ENCODE results near the gene MDN1. TPM values are rescaled to one million over a fixed set of nuclear protein-coding genes. Genes with fewer than 3 reads are reported as not detected.
A peak's percentile ranks its signal among the peaks of the same experiment; 100 is the strongest.
"Not testable (repeated sequence)": the region's sequence is repeated elsewhere in the genome, so short reads cannot be mapped to it uniquely, and the experiment has no call there.

Gene MDN1, protein sequence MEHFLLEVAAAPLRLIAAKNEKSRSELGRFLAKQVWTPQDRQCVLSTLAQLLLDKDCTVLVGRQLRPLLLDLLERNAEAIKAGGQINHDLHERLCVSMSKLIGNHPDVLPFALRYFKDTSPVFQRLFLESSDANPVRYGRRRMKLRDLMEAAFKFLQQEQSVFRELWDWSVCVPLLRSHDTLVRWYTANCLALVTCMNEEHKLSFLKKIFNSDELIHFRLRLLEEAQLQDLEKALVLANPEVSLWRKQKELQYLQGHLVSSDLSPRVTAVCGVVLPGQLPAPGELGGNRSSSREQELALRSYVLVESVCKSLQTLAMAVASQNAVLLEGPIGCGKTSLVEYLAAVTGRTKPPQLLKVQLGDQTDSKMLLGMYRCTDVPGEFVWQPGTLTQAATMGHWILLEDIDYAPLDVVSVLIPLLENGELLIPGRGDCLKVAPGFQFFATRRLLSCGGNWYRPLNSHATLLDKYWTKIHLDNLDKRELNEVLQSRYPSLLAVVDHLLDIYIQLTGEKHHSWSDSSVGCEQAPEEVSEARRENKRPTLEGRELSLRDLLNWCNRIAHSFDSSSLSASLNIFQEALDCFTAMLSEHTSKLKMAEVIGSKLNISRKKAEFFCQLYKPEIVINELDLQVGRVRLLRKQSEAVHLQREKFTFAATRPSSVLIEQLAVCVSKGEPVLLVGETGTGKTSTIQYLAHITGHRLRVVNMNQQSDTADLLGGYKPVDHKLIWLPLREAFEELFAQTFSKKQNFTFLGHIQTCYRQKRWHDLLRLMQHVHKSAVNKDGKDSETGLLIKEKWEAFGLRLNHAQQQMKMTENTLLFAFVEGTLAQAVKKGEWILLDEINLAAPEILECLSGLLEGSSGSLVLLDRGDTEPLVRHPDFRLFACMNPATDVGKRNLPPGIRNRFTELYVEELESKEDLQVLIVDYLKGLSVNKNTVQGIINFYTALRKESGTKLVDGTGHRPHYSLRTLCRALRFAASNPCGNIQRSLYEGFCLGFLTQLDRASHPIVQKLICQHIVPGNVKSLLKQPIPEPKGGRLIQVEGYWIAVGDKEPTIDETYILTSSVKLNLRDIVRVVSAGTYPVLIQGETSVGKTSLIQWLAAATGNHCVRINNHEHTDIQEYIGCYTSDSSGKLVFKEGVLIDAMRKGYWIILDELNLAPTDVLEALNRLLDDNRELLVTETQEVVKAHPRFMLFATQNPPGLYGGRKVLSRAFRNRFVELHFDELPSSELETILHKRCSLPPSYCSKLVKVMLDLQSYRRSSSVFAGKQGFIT (N-terminal part only)
- total RNA-seq: 22.6 TPM
- long read RNA-seq, partial matches to known transcripts: 12 of 13 reads
- long read RNA-seq, other reads (novel, unspliced or antisense): 1 of 13 reads

GRCh38 chr6:89819336-89820130, at the start of gene MDN1:
MDN1 (minus strand) TSS chr6:89819794; CDS start chr6:89819607, 187 bp downstream.
- intact Hi-C loops (cut with DNase I): no loop called here
- ATAC-seq (ENCODE audit: poor library complexity): peak; percentile 100
- DNase-seq: peak; percentile 93

DNA sequence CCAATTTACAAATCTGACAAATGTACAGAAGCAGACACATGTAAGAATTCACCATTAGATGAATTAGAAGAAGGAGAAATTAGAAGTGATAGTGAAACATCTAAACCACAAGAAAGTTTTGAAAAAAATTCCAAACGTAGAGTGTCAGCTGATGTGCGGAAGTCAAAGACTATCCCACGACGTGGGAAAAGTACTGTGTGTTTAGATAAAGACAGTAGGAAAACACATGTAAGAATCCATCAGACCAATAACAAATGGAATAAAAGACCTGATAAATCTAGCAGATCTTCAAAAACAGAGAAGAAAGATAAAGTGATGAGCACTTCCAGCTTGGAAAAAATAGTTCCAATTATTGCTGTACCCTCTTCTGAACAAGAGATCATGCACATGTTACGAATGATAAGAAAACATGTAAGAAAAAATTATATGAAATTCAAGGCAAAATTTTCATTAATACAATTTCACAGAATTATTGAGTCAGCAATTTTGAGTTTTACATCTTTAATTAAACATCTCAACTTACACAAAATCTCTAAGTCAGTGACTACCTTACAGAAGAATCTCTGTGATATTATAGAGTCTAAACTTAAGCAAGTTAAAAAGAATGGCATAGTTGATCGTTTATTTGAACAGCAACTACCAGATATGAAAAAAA, 46.6 kb upstream of the MDN1 start:
- DNase-seq: no peak
- intact Hi-C loops (cut with DNase I): no loop called here
- no peak for ATAC-seq (ENCODE audit: poor library complexity)

GRCh38 chr6:89862698-89863097, 43.1 kb upstream of the MDN1 start:
- no peak for DNase-seq
- intact Hi-C loops (cut with DNase I): no loop called here
- ATAC-seq (ENCODE audit: poor library complexity): no peak

- intact Hi-C loops (cut with DNase I): no loop called here
- DNase-seq (no peak), ATAC-seq (ENCODE audit: poor library complexity) (no peak)
These were observed 42.7 kb upstream of the MDN1 start for GRCh38 chr6:89862273-89862672.

GRCh38 chr6:89859744-89860143, 40.1 kb upstream of the MDN1 start:
- intact Hi-C loops (cut with DNase I): no loop called here
- no peak for ATAC-seq (ENCODE audit: poor library complexity)
- DNase-seq: no peak

DNA sequence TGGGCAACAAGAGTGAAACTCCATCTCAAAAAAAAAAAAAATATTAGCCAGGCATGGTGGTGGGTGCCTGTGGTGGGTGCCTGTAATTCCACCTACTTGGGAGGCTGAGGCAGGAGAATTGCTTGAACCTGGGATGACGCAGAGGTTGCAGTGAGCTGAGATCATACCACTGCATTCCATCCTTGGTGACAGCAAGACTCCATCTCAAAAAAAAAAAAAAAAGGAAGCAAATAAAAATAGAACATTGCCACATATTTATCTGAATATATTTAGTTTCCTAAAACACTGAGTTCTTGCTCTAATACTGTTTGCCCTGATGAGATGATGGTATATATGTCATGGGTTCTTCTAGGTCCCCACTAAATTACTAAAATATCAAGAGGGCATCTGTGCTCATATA, 38.4 kb upstream of the MDN1 start:
- DNase-seq (no peak), ATAC-seq (ENCODE audit: poor library complexity) (no peak)
- intact Hi-C loops (cut with DNase I): no loop called here

- DNase-seq (no peak), ATAC-seq (ENCODE audit: poor library complexity) (no peak)
- intact Hi-C loops (cut with DNase I): no loop called here
These were observed 33.5 kb upstream of the MDN1 start for GRCh38 chr6:89853068-89853467.

DNA sequence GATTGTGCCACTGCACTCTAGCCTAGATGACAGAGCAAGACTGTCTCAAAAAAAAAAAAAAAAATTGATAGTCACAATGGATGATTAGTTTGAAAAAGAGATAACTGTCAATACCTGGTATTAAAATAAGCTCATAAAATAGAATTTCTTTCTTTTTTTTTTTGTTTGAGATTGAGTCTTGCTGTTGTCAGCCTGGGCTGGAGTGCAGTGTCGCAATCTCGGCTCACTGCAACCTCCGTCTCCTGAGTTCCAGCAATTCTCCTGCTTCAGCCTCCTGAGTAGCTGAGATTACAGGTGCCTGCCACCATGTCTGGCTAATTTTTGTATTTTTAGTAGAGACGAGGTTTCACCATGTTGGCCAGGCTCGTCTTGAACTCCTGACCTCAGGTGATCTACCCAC, 27.9 kb upstream of the MDN1 start:
- intact Hi-C loops (cut with DNase I); ATAC-seq (ENCODE audit: poor library complexity); DNase-seq: not testable (repeated sequence)

- no peak for DNase-seq
- intact Hi-C loops (cut with DNase I): no loop called here
- ATAC-seq (ENCODE audit: poor library complexity): peak; percentile 76
These were observed 23.5 kb upstream of the MDN1 start for GRCh38 chr6:89843070-89843469.

GRCh38 chr6:89842228-89842627, 22.6 kb upstream of the MDN1 start:
- DNase-seq (no peak), ATAC-seq (ENCODE audit: poor library complexity) (no peak)
- intact Hi-C loops (cut with DNase I): no loop called here

- intact Hi-C loops (cut with DNase I): no loop called here
- DNase-seq (no peak), ATAC-seq (ENCODE audit: poor library complexity) (peak; percentile 54)
These were observed 20.9 kb upstream of the MDN1 start for GRCh38 chr6:89840538-89840937.

DNA sequence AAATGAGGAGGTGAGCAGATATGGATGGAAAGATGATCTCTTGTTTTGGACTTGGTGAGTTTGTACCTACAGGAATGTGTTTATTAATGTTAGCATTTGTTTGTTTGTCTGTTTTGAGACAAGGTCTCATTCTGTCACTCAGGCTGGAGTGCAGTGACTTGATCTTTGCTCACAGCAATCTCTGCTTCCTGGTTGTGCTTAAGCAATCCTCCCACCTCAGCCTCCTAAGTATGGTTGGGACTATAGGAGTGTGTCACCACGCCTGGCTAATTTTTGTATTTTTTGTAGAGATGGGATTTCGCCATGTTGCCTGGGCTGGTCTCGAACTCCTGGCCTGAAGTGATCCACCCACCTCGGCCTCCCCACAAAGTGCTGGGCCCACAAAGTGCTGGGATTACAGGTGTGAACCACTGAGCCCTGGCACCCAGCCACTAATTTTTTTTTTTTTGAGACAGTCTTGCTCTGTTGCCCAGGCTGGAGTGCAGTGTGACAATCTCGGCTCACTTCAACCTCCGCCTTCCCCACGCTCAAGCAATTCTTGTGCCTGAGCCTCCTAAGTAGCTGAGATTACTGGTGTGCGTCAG, 17.1 kb upstream of the MDN1 start:
- ATAC-seq (ENCODE audit: poor library complexity) (no peak), DNase-seq (no peak)

DNA sequence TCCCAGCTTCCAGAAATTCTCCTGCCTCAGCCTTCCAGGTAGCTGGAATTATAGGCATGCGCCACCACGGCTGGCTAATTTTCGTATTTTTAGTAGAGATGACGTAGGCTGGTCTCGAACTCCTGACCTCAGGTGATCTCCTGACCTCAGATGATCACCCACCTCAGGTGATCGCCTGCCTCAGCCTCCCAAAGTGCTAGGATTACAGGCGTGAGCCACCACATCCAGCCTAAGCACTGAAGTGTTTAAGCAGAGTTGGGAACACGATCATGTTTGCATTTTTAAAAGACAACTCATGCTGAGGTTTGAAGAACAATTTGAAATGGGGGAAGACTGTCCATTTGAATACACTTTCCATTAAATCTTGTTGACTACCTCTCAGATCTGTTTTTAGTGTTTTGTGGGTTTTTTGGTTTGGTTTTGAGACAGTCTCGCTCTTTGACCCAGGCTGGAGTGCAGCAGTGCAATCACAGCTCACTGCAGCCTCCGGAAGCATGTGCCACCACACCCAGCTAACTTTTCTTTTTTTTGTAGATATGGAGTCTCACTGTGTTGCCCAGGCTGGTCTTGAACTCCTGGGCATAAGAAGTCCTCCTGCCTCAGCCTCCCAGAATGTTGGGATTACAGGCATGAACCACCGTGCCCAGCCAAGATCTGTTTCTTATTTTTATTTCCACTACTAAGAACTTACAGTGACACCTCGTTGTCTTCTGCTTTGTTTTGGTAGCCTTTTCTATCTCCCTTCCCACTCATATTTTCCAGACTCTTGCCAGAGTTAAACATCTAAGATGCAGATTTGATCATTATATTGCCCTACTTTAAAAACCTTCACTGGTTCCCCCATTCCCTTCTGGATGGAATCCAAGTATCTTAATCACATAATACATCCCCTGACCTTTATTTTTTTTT, 15.5 kb upstream of the MDN1 start:
- no peak for DNase-seq
- intact Hi-C loops (cut with DNase I): no loop called here
- no peak for ATAC-seq (ENCODE audit: poor library complexity)

More for the DNA sequence above, 17.1 kb upstream of the MDN1 start:
- intact Hi-C loops (cut with DNase I): no loop called here

DNA sequence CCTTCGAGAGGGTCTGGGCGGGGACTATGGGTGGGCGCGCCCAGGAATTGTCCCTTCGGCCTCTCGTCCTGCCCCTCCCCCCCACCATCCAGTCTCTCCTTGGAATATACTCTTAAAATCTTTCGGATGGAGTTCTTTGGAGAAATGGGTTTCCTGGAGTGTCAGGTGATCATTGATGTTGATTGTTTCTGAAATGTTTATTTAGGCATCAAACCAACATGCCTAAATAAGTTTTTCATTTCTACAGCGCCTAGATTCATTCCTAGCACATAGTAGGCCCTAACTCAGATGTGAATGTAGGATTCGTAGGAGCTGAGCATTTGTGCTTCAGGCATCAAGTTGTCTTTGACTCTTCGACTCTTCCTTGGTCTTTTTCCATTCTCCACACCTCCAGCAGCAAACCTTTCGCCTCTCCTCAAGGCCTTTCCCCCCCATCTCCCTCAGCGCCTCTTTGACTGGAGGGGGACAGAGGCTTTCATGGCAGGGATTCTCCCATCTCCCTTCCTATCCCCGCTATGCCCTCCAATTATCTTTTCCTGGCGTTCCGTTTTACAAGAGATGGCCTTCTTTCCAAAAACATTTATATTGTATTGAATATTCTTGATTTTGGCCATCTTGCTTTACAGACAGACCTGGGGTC, 10.7 kb upstream of the MDN1 start:
- no peak for ATAC-seq (ENCODE audit: poor library complexity)
- DNase-seq: no peak
- intact Hi-C loops (cut with DNase I): no loop called here

DNA sequence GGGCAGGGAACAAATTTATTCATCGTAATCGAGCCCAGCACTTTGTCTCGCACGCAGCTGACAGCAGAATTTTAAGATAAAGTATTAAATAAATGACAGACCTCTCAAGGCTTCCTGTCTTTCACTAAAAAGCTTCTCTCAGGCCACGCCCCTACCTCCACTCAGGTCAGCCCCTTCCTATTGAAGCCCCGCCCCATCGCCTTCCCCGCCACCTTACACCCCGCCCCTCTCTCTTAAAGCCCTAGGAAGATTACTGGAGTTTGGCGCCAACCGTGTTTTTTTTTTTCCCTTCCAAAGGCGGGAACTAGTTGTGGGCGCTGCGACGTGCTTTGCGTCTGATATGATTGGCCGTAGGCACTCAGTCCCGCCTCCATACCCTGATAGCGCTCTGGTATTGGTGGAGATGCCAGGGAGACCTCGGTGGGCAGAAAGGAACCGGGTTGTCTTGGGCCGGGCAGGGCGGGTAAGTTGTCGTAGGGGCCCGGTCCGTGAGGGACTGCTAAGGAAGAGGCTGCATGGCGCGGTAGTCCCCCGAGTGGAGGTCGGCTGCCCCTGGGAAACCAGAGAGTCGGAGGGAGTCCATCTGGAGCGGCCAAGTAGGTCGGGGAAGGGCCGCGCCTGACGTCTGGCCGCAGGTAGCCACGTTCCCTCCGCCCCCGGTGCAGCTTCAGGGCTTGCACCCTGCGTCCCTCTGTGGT, 10.0 kb upstream of the MDN1 start, which contains the start of gene CASP8AP2:
Gene CASP8AP2, plus strand, starts transcription at position 409 of the 698 bp plus-strand sequence.
- ATAC-seq (ENCODE audit: poor library complexity): peak; percentile 98
- DNase-seq: peak; percentile 94
- intact Hi-C loops (cut with DNase I): no loop called here

All from Right ventricle myocardium superior (tissue), 1 donor.